Keratinocyte (primary cell): ENCODE results near the gene HOXA11. TPM values are rescaled to one million over a fixed set of nuclear protein-coding genes. Genes with fewer than 3 reads are reported as not detected.

Experiments used
- DNase-seq: peaks from one replicate; pipeline ENCODE4 v3.0.0-alpha.2; 2011; ENCODE audit warnings: low read depth, missing footprints, low spot score
- FAIRE-seq: peaks from 2 replicates; lab custom pipeline; 2011; peaks lifted over from hg19 to GRCh38; lab: Jason Lieb, UNC
- H2AFZ ChIP-seq: 2 replicates; pipeline ENCODE4 v1.6.0; 2012; ENCODE audit warnings: low read length, control low read depth, inconsistent platforms; ENCODE audit not compliant: control insufficient read depth
- H3K27ac ChIP-seq: 2 replicates; pipeline ENCODE4 v1.5.1; 2011; ENCODE audit warnings: low read length; ENCODE audit not compliant: control insufficient read depth, insufficient read depth
- H3K27me3 ChIP-seq: 3 replicates; pipeline ENCODE4 v1.6.0; 2011; ENCODE audit warnings: low read length; ENCODE audit not compliant: control insufficient read depth, insufficient read depth; ENCODE audit errors: extremely low read depth
- H3K36me3 ChIP-seq, 2 experiments: 2 replicates in 1 of 2; 3 replicates in 1 of 2; pipeline ENCODE4 v1.5.1; 2011; ENCODE audit warnings: low read length in 2 of 2, mild to moderate bottlenecking in 1 of 2; ENCODE audit not compliant: control insufficient read depth in 2 of 2, insufficient read depth in 2 of 2; ENCODE audit errors: extremely low read depth in 1 of 2
- H3K4me1 ChIP-seq: 3 replicates; pipeline ENCODE4 v1.5.1; 2011; ENCODE audit warnings: low read length; ENCODE audit not compliant: control insufficient read depth, insufficient read depth; ENCODE audit errors: extremely low read depth
- H3K4me2 ChIP-seq: 3 replicates; pipeline ENCODE4 v1.6.0; 2011; ENCODE audit warnings: low read depth, low read length; ENCODE audit not compliant: control insufficient read depth, insufficient read depth; ENCODE audit errors: extremely low read depth
- H3K4me3 ChIP-seq, 3 experiments: fragments of 200-600 bp in 1 of 3; sonication (generic) in 1 of 3; 2 replicates in 2 of 3; 3 replicates in 1 of 3; pipeline ENCODE4 v1.5.1; 2011 to 2016; ENCODE audit warnings: low read length in 3 of 3, mild to moderate bottlenecking in 3 of 3, control low read depth in 2 of 3, inconsistent platforms in 1 of 3, low read depth in 1 of 3, mixed read lengths in 1 of 3, mixed run types in 1 of 3, moderate library complexity in 1 of 3; ENCODE audit not compliant: control insufficient read depth in 2 of 3, insufficient read depth in 2 of 3; ENCODE audit errors: extremely low read depth in 1 of 3
- H3K79me2 ChIP-seq: 2 replicates; pipeline ENCODE4 v1.6.0; 2012; ENCODE audit warnings: low read length; ENCODE audit not compliant: control insufficient read depth, insufficient read depth
- H3K9ac ChIP-seq: 3 replicates; pipeline ENCODE4 v1.6.0; 2011; ENCODE audit warnings: low read length; ENCODE audit not compliant: control insufficient read depth, insufficient read depth; ENCODE audit errors: extremely low read depth
- H3K9me1 ChIP-seq: 3 replicates; pipeline ENCODE4 v1.6.0; 2011; ENCODE audit warnings: low read length; ENCODE audit not compliant: control insufficient read depth, insufficient read depth; ENCODE audit errors: extremely low read depth
- H3K9me3 ChIP-seq: 2 replicates; pipeline ENCODE4 v1.5.1; 2012; ENCODE audit warnings: low read depth, low read length; ENCODE audit not compliant: control insufficient read depth
- H4K20me1 ChIP-seq: 3 replicates; pipeline ENCODE4 v1.6.0; 2011; ENCODE audit warnings: low read length; ENCODE audit not compliant: control insufficient read depth, insufficient read depth; ENCODE audit errors: extremely low read depth
- CTCF ChIP-seq, 3 experiments: IDR thresholded peaks in 1 of 3; conservative IDR thresholded peaks in 1 of 3; optimal IDR thresholded peaks in 1 of 3; 2 replicates in 2 of 3; 3 replicates in 1 of 3; pipeline versions ENCODE3 to v1.5.1; 2011; ENCODE audit warnings: low read length in 3 of 3, mild to moderate bottlenecking in 3 of 3, moderate library complexity in 2 of 3, control low read depth in 1 of 3, inconsistent platforms in 1 of 3; ENCODE audit not compliant: insufficient read depth in 2 of 3; ENCODE audit errors: extremely low read depth in 1 of 3
- EZH2 ChIP-seq: IDR thresholded peaks from one replicate; pipeline ENCODE4 v1.6.1; 2012; ENCODE audit warnings: inconsistent platforms, mild to moderate bottlenecking, low read length, moderate library complexity
- dilution Hi-C: fragments of 300-500 bp; cut with MboI; formaldehyde crosslinking; loops from one replicate; pipeline ENCODE4 v1.7.0; 2020; ENCODE audit warnings: low sequenced_read_pairs; ENCODE audit not compliant: extremely low pct_ligation_motif_present
- polyA plus RNA-seq, 5 experiments: library from polyadenylated mRNA; depleted of rRNA in 3 of 5; stranded (reverse) in 3 of 5; stranded (forward) in 1 of 5; unstranded in 1 of 5; fragments of >200 nt; gene quantifications; 1 replicate in 1 of 5; 2 replicates in 3 of 5; 3 replicates in 1 of 5; pipeline versions ENCODE4 v1.2.1 to v1.2.3, GENCODE V29; 2011 to 2012; ENCODE audit warnings: missing spikeins in 2 of 5, low read depth in 1 of 5, low replicate concordance in 1 of 5

The HOXA11 gene
- polyA plus RNA-seq, 1 donor (not counting 4 experiments of a cell fraction or from before 2014, with no cell fraction given) = 0.07 TPM

DNA sequence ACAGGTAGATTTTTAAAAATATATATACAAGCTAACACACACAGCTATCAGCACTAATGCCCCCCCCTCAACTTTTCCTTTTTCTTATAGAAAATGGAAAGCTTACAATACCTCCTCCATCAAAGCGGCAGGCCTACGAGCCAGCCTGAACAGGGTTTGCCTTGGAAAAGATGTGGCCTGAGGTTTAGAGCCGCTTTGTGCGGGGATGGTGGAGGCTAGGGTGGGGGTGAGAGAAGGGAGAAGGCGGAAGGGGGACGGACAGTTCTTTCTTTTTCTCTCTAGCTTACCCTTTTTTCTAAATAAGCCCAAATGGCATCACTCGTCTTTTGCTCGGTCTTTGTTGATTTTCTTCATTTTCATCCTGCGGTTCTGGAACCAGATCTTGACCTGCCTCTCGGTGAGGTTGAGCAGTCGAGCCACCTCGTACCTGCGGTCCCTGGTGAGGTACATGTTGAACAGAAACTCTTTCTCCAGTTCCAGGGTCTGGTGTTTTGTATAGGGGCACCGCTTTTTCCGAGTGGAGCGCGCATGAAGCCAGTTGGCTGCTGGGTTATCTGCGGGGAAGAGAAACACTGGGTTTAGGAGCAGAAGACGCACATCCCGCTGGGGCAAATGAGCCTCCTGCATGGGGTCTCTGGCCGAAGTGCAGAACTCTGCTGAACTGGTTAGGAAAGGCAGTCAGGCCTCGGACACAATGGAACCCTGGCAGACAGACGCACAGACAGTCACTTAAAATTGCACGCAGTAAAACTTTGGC lies 21.6 kb downstream of the HOXA11 start:
- dilution Hi-C loops = no loop called here
- TF ChIP-seq CTCF (optimal IDR thresholded peaks at IDR 0.05 in 1 of 3, IDR thresholded peaks at IDR 0.05 in 1 of 3, conservative IDR thresholded peaks at IDR 0.05 in 1 of 3; ENCODE audit: extremely low read depth in 1 of 3, insufficient read depth in 2 of 3, low read length in 3 of 3) (no peak), EZH2 (no peak)
- Histone ChIP-seq H2AFZ (no peak overlapping the region), H3K27ac (peak overlapping the region; percentile 87), H4K20me1 (no peaks in the 10 kb centered on the region), H3K9me3 (no peaks in the 10 kb centered on the region), H3K79me2 (peaks cover 75% of the 10 kb centered on the region), H3K36me3 (peaks cover 4 to 10% of the 10 kb centered on the region in 2 experiments), H3K9ac (peak overlapping the region; percentile 83), H3K27me3 (no peaks in the 10 kb centered on the region), H3K9me1 (no peaks in the 10 kb centered on the region), H3K4me3 (peak overlapping the region; percentile 78 to 94 (median 84)), H3K4me1 (peaks cover 34% of the 10 kb centered on the region), H3K4me2 (peak overlapping the region; percentile 98)
- peak; percentile 23 for FAIRE-seq
- no peak for DNase-seq

GRCh38 chr7:27162561-27163287 lies 22.3 kb downstream of the HOXA11 start:
- Histone ChIP-seq H3K79me2 (peaks cover 67% of the 10 kb centered on the region), H3K27ac (peak overlapping the region; percentile 87), H3K9me1 (no peaks in the 10 kb centered on the region), H3K4me3 (peak overlapping the region; percentile 78 to 94 (median 84)), H3K27me3 (no peaks in the 10 kb centered on the region), H3K9me3 (no peaks in the 10 kb centered on the region), H3K36me3 (peaks cover 4 to 10% of the 10 kb centered on the region in 2 experiments), H4K20me1 (no peaks in the 10 kb centered on the region), H2AFZ (no peak overlapping the region), H3K4me1 (peaks cover 33% of the 10 kb centered on the region), H3K4me2 (peak overlapping the region; percentile 98), H3K9ac (peak overlapping the region; percentile 83)
- dilution Hi-C loops = no loop called here
- TF ChIP-seq CTCF (optimal IDR thresholded peaks at IDR 0.05 in 1 of 3, IDR thresholded peaks at IDR 0.05 in 1 of 3, conservative IDR thresholded peaks at IDR 0.05 in 1 of 3; ENCODE audit: extremely low read depth in 1 of 3, insufficient read depth in 2 of 3, low read length in 3 of 3) = no peak
- TF ChIP-seq EZH2 = no peak
- FAIRE-seq (no peak), DNase-seq (no peak)
